Type B pancreatic cell (in vitro differentiated cells): ENCODE results near the gene SPOCK1. TPM values are rescaled to one million over a fixed set of nuclear protein-coding genes. Genes with fewer than 3 reads are reported as not detected.
"Not testable (repeated sequence)": the region's sequence is repeated elsewhere in the genome, so short reads cannot be mapped to it uniquely, and the experiment has no call there.

Experiments
- DNase-seq: peaks from one replicate; pipeline ENCODE4 v3.0.0; 2021; ENCODE audit warnings: mixed read lengths; ENCODE audit not compliant: unreplicated experiment; ENCODE audit errors: extremely low spot score
- H3K27ac Mint-ChIP-seq: 2 replicates; pipeline ENCODE4 v1.8.0; 2021; ENCODE audit warnings: mild to moderate bottlenecking, mixed read lengths
- H3K27me3 Mint-ChIP-seq: 2 replicates; pipeline ENCODE4 v1.8.0; 2021; ENCODE audit warnings: mixed read lengths
- H3K36me3 Mint-ChIP-seq: 2 replicates; pipeline ENCODE4 v1.8.0; 2021; ENCODE audit warnings: mixed read lengths
- H3K4me1 Mint-ChIP-seq: one replicate; pipeline ENCODE4 v1.8.0; 2021; ENCODE audit warnings: mixed read lengths; ENCODE audit not compliant: unreplicated experiment
- H3K4me3 Mint-ChIP-seq: 2 replicates; pipeline ENCODE4 v1.8.0; 2021; ENCODE audit warnings: mild to moderate bottlenecking, mixed read lengths
- H3K9me3 Mint-ChIP-seq: 2 replicates; pipeline ENCODE4 v1.8.0; 2021; ENCODE audit warnings: mixed read lengths
- CTCF ChIP-seq: fragments of 200-600 bp; sonication (generic); conservative IDR thresholded peaks from 2 replicates; pipeline ENCODE4 v1.5.0; 2021; ENCODE audit warnings: antibody characterized with exemption, mild to moderate bottlenecking
- total RNA-seq: library from RNA; stranded (reverse); gene quantifications from 2 replicates; pipeline ENCODE4 v1.2.1, GENCODE V29; 2021; ENCODE audit warnings: low replicate concordance

SPOCK1 gene
- total RNA-seq, 1 donor from 2014 or later = 45.1 TPM

- H3K36me3 Mint-ChIP-seq = no peaks in the 10 kb centered on the region
- TF ChIP-seq CTCF = no peak
- H3K9me3 Mint-ChIP-seq = peaks cover 6% of the 10 kb centered on the region
- peaks cover 14% of the 10 kb centered on the region for H3K4me1 Mint-ChIP-seq
- no peak overlapping the region for H3K4me3 Mint-ChIP-seq
- no peak for DNase-seq
- H3K27me3 Mint-ChIP-seq = no peaks in the 10 kb centered on the region
- peak overlapping the region; percentile 81 for H3K27ac Mint-ChIP-seq
Measured at GRCh38 chr5:137236849-137237507, 262.1 kb downstream of the SPOCK1 start.

GRCh38 chr5:137236252-137236651 is 262.9 kb downstream of the SPOCK1 start:
- no peak overlapping the region for H3K4me3 Mint-ChIP-seq
- no peak for DNase-seq
- H3K9me3 Mint-ChIP-seq = peaks cover 6% of the 10 kb centered on the region
- no peaks in the 10 kb centered on the region for H3K36me3 Mint-ChIP-seq
- no peak for TF ChIP-seq CTCF
- no peak overlapping the region for H3K27ac Mint-ChIP-seq
- H3K4me1 Mint-ChIP-seq = peaks cover 14% of the 10 kb centered on the region
- no peaks in the 10 kb centered on the region for H3K27me3 Mint-ChIP-seq

GRCh38 chr5:137234973-137235943 is 263.9 kb downstream of the SPOCK1 start:
- Mint-ChIP-seq H3K4me1 (peaks cover 14% of the 10 kb centered on the region), H3K4me3 (no peak overlapping the region), H3K27ac (peak overlapping the region; percentile 52), H3K36me3 (no peaks in the 10 kb centered on the region), H3K9me3 (peaks cover 6% of the 10 kb centered on the region), H3K27me3 (no peaks in the 10 kb centered on the region)
- DNase-seq = no peak
- TF ChIP-seq CTCF = no peak

GRCh38 chr5:137233726-137234125 is 265.4 kb downstream of the SPOCK1 start:
- H3K4me1 Mint-ChIP-seq = peaks cover 14% of the 10 kb centered on the region
- H3K9me3 Mint-ChIP-seq = peaks cover 6% of the 10 kb centered on the region
- TF ChIP-seq CTCF = no peak
- no peak overlapping the region for H3K27ac Mint-ChIP-seq
- DNase-seq = no peak
- H3K36me3 Mint-ChIP-seq = no peaks in the 10 kb centered on the region
- H3K4me3 Mint-ChIP-seq = no peak overlapping the region
- H3K27me3 Mint-ChIP-seq = no peaks in the 10 kb centered on the region

GRCh38 chr5:137233304-137233703 is 265.8 kb downstream of the SPOCK1 start:
- H3K36me3 Mint-ChIP-seq = not testable (repeated sequence)

GRCh38 chr5:137231540-137231939 is 267.6 kb downstream of the SPOCK1 start:
- H3K36me3 Mint-ChIP-seq = no peaks in the 10 kb centered on the region
- TF ChIP-seq CTCF = no peak
- H3K27ac Mint-ChIP-seq = no peak overlapping the region
- DNase-seq = no peak
- H3K27me3 Mint-ChIP-seq = no peaks in the 10 kb centered on the region
- peaks cover 8% of the 10 kb centered on the region for H3K4me1 Mint-ChIP-seq
- H3K4me3 Mint-ChIP-seq = no peak overlapping the region
- no peaks in the 10 kb centered on the region for H3K9me3 Mint-ChIP-seq

More at GRCh38 chr5:137233304-137233703, 265.8 kb downstream of the SPOCK1 start:
- H3K9me3 Mint-ChIP-seq, H3K27me3 Mint-ChIP-seq, DNase-seq, H3K27ac Mint-ChIP-seq, H3K4me3 Mint-ChIP-seq: not testable (repeated sequence)
- peaks cover 14% of the 10 kb centered on the region for H3K4me1 Mint-ChIP-seq
